ENCODE results near the gene CXCL17. TPM values are rescaled to one million over a fixed set of nuclear protein-coding genes. Genes with fewer than 3 reads are reported as not detected.

Gene CXCL17
- total and polyA plus RNA-seq, 4 experiments from 2014 or later: not detected

Other genes with a start within 250 kb of the CXCL17 start
- gene DEDD2, start 225.3 kb downstream of the CXCL17 start, total RNA-seq: 10 to 100 TPM; 68.4 to 71.5 TPM
- gene DEDD2, start 225.3 kb downstream of the CXCL17 start, polyA plus RNA-seq: 100 to 1,000 TPM; 141 to 162 TPM
- 10 to 100 TPM; 26.7 to 28.8 TPM for gene ZNF526, start 222.6 kb downstream of the CXCL17 start, total RNA-seq
- 10 to 100 TPM in 1 of 2 donors, 1 to 10 TPM in 1; 2.3 to 10.2 TPM for gene ZNF526, start 222.6 kb downstream of the CXCL17 start, polyA plus RNA-seq
- gene GSK3A, start 200.3 kb downstream of the CXCL17 start, total RNA-seq: 10 to 100 TPM; 36.4 to 38.9 TPM
- gene GSK3A, start 200.3 kb downstream of the CXCL17 start, polyA plus RNA-seq: 10 to 100 TPM; 10.0 to 23.6 TPM
- gene ERF, start 187.8 kb downstream of the CXCL17 start, total RNA-seq: 10 to 100 TPM; 38.5 to 39.9 TPM
- gene ERF, start 187.8 kb downstream of the CXCL17 start, polyA plus RNA-seq: 1 to 10 TPM; 2.7 to 3.7 TPM
- 10 to 100 TPM; 81.6 to 82.6 TPM for gene CIC, start 173.7 kb downstream of the CXCL17 start, total RNA-seq
- 1 to 10 TPM in 1 of 2 donors, not detected in 1; 3.5 TPM for gene CIC, start 173.7 kb downstream of the CXCL17 start, polyA plus RNA-seq
- gene PRR19, start 140.8 kb downstream of the CXCL17 start, total RNA-seq: under 1 TPM; 0.28 to 0.64 TPM
- gene PRR19, start 140.8 kb downstream of the CXCL17 start, polyA plus RNA-seq: under 1 TPM; 0.48 to 0.85 TPM
- 10 to 100 TPM; 17.0 to 17.2 TPM for gene PAFAH1B3, start 140.3 kb downstream of the CXCL17 start, total RNA-seq
- gene PAFAH1B3, start 140.3 kb downstream of the CXCL17 start, polyA plus RNA-seq: 10 to 100 TPM; 35.0 to 43.7 TPM
- not detected for gene TMEM145, start 129.6 kb downstream of the CXCL17 start, total RNA-seq
- not detected for gene TMEM145, start 129.6 kb downstream of the CXCL17 start, polyA plus RNA-seq
- gene MEGF8, start 117.3 kb downstream of the CXCL17 start, total RNA-seq: 1 to 10 TPM; 8.6 to 9.5 TPM
- under 1 TPM; 0.09 to 0.42 TPM for gene MEGF8, start 117.3 kb downstream of the CXCL17 start, polyA plus RNA-seq
- not detected for gene CNFN, start 52.6 kb downstream of the CXCL17 start, total RNA-seq
- under 1 TPM in 1 of 2 donors, not detected in 1; 0.96 TPM for gene CNFN, start 52.6 kb downstream of the CXCL17 start, polyA plus RNA-seq
- gene LIPE, start 15.6 kb downstream of the CXCL17 start, total RNA-seq: 10 to 100 TPM; 32.5 to 32.6 TPM
- 1 to 10 TPM; 4.0 to 7.4 TPM for gene LIPE, start 15.6 kb downstream of the CXCL17 start, polyA plus RNA-seq
- 1 to 10 TPM; 1.3 to 1.6 TPM for gene CEACAM1, start 85.5 kb upstream of the CXCL17 start, total RNA-seq
- 1 to 10 TPM; 1.8 to 5.5 TPM for gene CEACAM1, start 85.5 kb upstream of the CXCL17 start, polyA plus RNA-seq
- gene CEACAM8, start 152.0 kb upstream of the CXCL17 start, total RNA-seq: not detected
- gene CEACAM8, start 152.0 kb upstream of the CXCL17 start, polyA plus RNA-seq: not detected

Measured in CD4-positive, alpha-beta memory T cell (primary cell).